K562 (cell line): ENCODE data around the gene BCL2L13. TPM values are rescaled to one million over a fixed set of nuclear protein-coding genes. Genes with fewer than 3 reads are reported as not detected.

ENCODE experiments used
- ATAC-seq: fragments of 200-7000 bp; cut with Tn5 transposase; 3 replicates; pipeline ENCODE4 v1.9.1; 2020; ENCODE audit warnings: moderate library complexity
- BruUV-seq: library from RNA; stranded (reverse); fragments of 400-500 nt; replicated peaks from 2 replicates; lab custom pipeline; 2021; lab: Mats Ljungman, UMichigan
- CTCF ChIA-PET: fragments of 300-600 bp; formaldehyde crosslinking; extraction: SDS; loops from one replicate; lab custom pipeline; 2021; ENCODE audit warnings: low intra/inter-chr PET ratio; lab: Yijun Ruan, JAX
- POLR2A ChIA-PET: fragments of 300-600, 350-650 bp; sonication (Branson Sonifier 250); formaldehyde crosslinking; extraction: SDS; loops from one replicate; lab custom pipeline; 2021; ENCODE audit warnings: antibody characterized with exemption, inconsistent platforms; lab: Yijun Ruan, JAX
- DNase-seq, 4 experiments: peaks; one replicate each; pipeline versions ENCODE4 v3.0.0 to v3.0.0-alpha.2; 2011 to 2018; ENCODE audit warnings: low spot score in 3 of 4, mixed read lengths in 3 of 4; ENCODE audit errors: extremely low read depth in 1 of 4
- FAIRE-seq: peaks from 2 replicates; lab custom pipeline; 2011; peaks lifted over from hg19 to GRCh38; lab: Jason Lieb, UNC
- H2AFZ ChIP-seq: 2 replicates; pipeline ENCODE4 v1.6.0; 2011; ENCODE audit warnings: low read depth, low read length, control low read depth, inconsistent platforms
- H3K27ac ChIP-seq: fragments of 200-600 bp; 3 replicates; pipeline ENCODE4 v1.8.0; 2011; ENCODE audit warnings: low read depth, mild to moderate bottlenecking, control low read depth, inconsistent platforms, low read length, moderate library complexity, mixed read lengths; ENCODE audit errors: extremely low read depth
- H3K27me3 ChIP-seq, 2 experiments: fragments of 300-600 bp in 1 of 2; 2 replicates in 1 of 2; 3 replicates in 1 of 2; pipeline versions ENCODE4 v1.6.0 to v1.8.0; 2011; ENCODE audit warnings: inconsistent platforms in 2 of 2, low read length in 2 of 2, mild to moderate bottlenecking in 1 of 2, mixed read lengths in 1 of 2, moderate library complexity in 1 of 2; ENCODE audit not compliant: control insufficient read depth in 2 of 2, insufficient read depth in 2 of 2
- H3K36me3 ChIP-seq: fragments of 300-600 bp; 3 replicates; pipeline ENCODE4 v1.8.0; 2011; ENCODE audit warnings: mild to moderate bottlenecking, low read length, inconsistent platforms; ENCODE audit not compliant: control insufficient read depth, insufficient read depth
- H3K4me1 ChIP-seq, 2 experiments: fragments of 200-600 bp in 1 of 2; replicated peaks in 1 of 2; 2 replicates in 1 of 2; 3 replicates in 1 of 2; pipeline versions ENCODE4 v1.5.1 to v1.8.0; 2011; ENCODE audit warnings: inconsistent platforms in 2 of 2, low read length in 2 of 2, mild to moderate bottlenecking in 1 of 2, mixed read lengths in 1 of 2, moderate library complexity in 1 of 2; ENCODE audit not compliant: control insufficient read depth in 2 of 2, insufficient read depth in 2 of 2
- H3K4me2 ChIP-seq: 2 replicates; pipeline ENCODE4 v1.6.1; 2011; ENCODE audit warnings: low read length, control low read depth, inconsistent platforms, mixed read lengths; ENCODE audit not compliant: insufficient read depth
- H3K4me3 ChIP-seq: fragments of 200-600 bp; sonication (generic), shearing (Covaris generic); 2 replicates; pipeline ENCODE4 v1.5.1; 2016; ENCODE audit warnings: control low read depth, inconsistent platforms
- H3K79me2 ChIP-seq: fragments of 200-600 bp; 3 replicates; pipeline ENCODE4 v1.8.0; 2011; ENCODE audit warnings: low read length, inconsistent platforms; ENCODE audit not compliant: control insufficient read depth, insufficient read depth
- H3K9ac ChIP-seq, 2 experiments: 2 replicates each; pipeline versions ENCODE4 v1.6.0 to v1.6.1; 2011; ENCODE audit warnings: low read depth in 2 of 2, low read length in 2 of 2, control low read depth in 1 of 2, inconsistent platforms in 1 of 2, mild to moderate bottlenecking in 1 of 2, mixed read lengths in 1 of 2; ENCODE audit not compliant: insufficient read depth in 1 of 2
- H3K9me1 ChIP-seq: one replicate; pipeline ENCODE4 v1.6.0; 2011; ENCODE audit warnings: inconsistent platforms, mild to moderate bottlenecking, low read length, moderate library complexity; ENCODE audit not compliant: control insufficient read depth, insufficient read depth
- H3K9me3 ChIP-seq: replicated peaks from 2 replicates; pipeline ENCODE4 v1.5.1; 2011; ENCODE audit warnings: low read depth, low read length, inconsistent platforms; ENCODE audit not compliant: control insufficient read depth, insufficient read depth
- H4K20me1 ChIP-seq: replicated peaks from 2 replicates; pipeline ENCODE4 v1.6.1; 2011; ENCODE audit warnings: low read length, inconsistent platforms, mixed read lengths; ENCODE audit not compliant: control insufficient read depth, insufficient read depth
- HDAC1 ChIP-seq, 2 experiments: fragments of 450-650 bp; IDR thresholded peaks; 2 replicates each; pipeline ENCODE4 v1.6.1; 2016 to 2017; ENCODE audit warnings: inconsistent platforms in 1 of 2, mild to moderate bottlenecking in 1 of 2, moderate library complexity in 1 of 2
- MTA1 ChIP-seq: fragments of 450-650 bp; IDR thresholded peaks from 2 replicates; pipeline ENCODE4 v1.6.1; 2017; ENCODE audit warnings: borderline replicate concordance
- SFPQ ChIP-seq: fragments of 200-400 bp; formaldehyde crosslinking; IDR thresholded peaks from 2 replicates; pipeline ENCODE4 v1.6.1; 2017; ENCODE audit warnings: mild to moderate bottlenecking, low read depth, low read length, moderate library complexity
- ZBTB7A ChIP-seq: IDR thresholded peaks from 2 replicates; pipeline ENCODE4 v1.6.1; 2011; ENCODE audit warnings: low read depth, mild to moderate bottlenecking, low read length, moderate library complexity, borderline replicate concordance; ENCODE audit not compliant: control insufficient read depth
- WGBS: fragments of 100-300 bp; shearing (Covaris generic); methylation state at CpG from one replicate; pipeline ENCODE4 v1.1.6; 2016; ENCODE audit warnings: low coverage, mixed read lengths; ENCODE audit not compliant: insufficient coverage; ENCODE audit errors: missing lambda C conversion rate; 5-methylcytosine and 5-hydroxymethylcytosine counted together
- in situ Hi-C: fragments of 300-500 bp; cut with MboI; formaldehyde crosslinking; loops from 4 replicates; pipeline ENCODE4 v1.15.0; 2018; ENCODE audit warnings: inconsistent platforms, mixed read lengths
- intact Hi-C: fragments of 100-400 bp; cut with micrococcal nuclease; formaldehyde crosslinking; loops from 2 replicates; pipeline ENCODE4 v1.14.2; 2022
- polyA plus RNA-seq, 8 experiments: library from polyadenylated mRNA; depleted of rRNA in 4 of 8; stranded (reverse) in 5 of 8; unstranded in 3 of 8; fragments of >200 nt; fragmentation: Nextera tagmentation in 2 of 8; fragmentation: Illumina TruSeq in 1 of 8; extraction: Ambion mirVana in 2 of 8; extraction: Trizol in 1 of 8; gene quantifications; 2 replicates each; pipeline versions ENCODE4 v1.2.1 to v1.2.3, GENCODE V29; 2011 to 2014; ENCODE audit warnings: inconsistent platforms in 1 of 8, missing spikeins in 1 of 8
- total RNA-seq, 7 experiments: library from RNA; depleted of rRNA in 6 of 7; stranded (reverse); fragments of >200 nt in 6 of 7; fragmentation: Illumina TruSeq in 2 of 7; extraction: Trizol in 2 of 7; gene quantifications; 2 replicates each; pipeline versions ENCODE4 v1.2.1 to v1.2.3, GENCODE V29; 2011 to 2021; ENCODE audit warnings: low replicate concordance in 1 of 7
- TF ChIP-seq, protein P1 (sequence below): fragments of 150-350 bp; IDR thresholded peaks from 2 replicates; pipeline ENCODE4 v1.6.1; 2014; ENCODE audit warnings: low read depth, mild to moderate bottlenecking, low read length, borderline replicate concordance
- TF ChIP-seq, protein P2 (sequence below): fragments of 450-650 bp; IDR thresholded peaks from 2 replicates; pipeline ENCODE4 v1.6.1; 2016

The BCL2L13 gene
- total and polyA plus RNA-seq, 9 of the 15 experiments (the other 6 are each of a cell fraction or from before 2014, with no cell fraction given): 41.5 to 63.4 (median 56.5) TPM

DNA sequence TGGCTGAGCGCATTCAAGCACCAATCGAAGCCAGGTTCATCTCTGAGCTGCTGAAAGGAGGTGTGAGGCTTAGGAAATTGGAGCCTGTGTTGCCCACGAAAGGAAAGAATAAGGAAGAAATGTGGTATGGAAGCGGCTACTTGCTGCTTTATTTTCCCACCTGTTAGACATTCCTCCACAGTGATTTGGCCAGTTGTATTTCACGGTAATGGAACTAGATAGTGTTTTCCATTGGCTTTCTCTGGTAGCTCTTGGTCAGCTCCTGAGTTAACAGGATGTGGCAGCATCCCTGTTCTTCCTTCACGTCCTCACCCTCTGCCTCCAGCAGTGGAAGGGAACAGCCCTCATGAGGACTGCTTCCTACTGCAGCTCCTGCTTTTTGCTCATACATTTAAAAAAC, 91.0 kb downstream of the BCL2L13 start:
- POLR2A ChIA-PET: interaction anchor here (0.7 kb wide), 1 partner anchor 24 kb away, joined by 5 read pairs; no protein-coding TSS in a partner anchor
- FAIRE-seq: no peak
- H3K36me3 ChIP-seq: peaks cover 80% of the 10 kb centered on the region

More for the DNA sequence above, 91.0 kb downstream of the BCL2L13 start:
- DNase-seq (no peak), ATAC-seq (no peak)
- H3K9me1 ChIP-seq: no peaks in the 10 kb centered on the region
- H2AFZ ChIP-seq: no peak overlapping the region
- no peak for TF ChIP-seq ZBTB7A
- TF ChIP-seq HDAC1 (IDR thresholded peaks at IDR 0.05): no peak
- TF ChIP-seq, protein P1, sequence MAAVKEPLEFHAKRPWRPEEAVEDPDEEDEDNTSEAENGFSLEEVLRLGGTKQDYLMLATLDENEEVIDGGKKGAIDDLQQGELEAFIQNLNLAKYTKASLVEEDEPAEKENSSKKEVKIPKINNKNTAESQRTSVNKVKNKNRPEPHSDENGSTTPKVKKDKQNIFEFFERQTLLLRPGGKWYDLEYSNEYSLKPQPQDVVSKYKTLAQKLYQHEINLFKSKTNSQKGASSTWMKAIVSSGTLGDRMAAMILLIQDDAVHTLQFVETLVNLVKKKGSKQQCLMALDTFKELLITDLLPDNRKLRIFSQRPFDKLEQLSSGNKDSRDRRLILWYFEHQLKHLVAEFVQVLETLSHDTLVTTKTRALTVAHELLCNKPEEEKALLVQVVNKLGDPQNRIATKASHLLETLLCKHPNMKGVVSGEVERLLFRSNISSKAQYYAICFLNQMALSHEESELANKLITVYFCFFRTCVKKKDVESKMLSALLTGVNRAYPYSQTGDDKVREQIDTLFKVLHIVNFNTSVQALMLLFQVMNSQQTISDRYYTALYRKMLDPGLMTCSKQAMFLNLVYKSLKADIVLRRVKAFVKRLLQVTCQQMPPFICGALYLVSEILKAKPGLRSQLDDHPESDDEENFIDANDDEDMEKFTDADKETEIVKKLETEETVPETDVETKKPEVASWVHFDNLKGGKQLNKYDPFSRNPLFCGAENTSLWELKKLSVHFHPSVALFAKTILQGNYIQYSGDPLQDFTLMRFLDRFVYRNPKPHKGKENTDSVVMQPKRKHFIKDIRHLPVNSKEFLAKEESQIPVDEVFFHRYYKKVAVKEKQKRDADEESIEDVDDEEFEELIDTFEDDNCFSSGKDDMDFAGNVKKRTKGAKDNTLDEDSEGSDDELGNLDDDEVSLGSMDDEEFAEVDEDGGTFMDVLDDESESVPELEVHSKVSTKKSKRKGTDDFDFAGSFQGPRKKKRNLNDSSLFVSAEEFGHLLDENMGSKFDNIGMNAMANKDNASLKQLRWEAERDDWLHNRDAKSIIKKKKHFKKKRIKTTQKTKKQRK: no peak
- no peak for TF ChIP-seq MTA1
- TF ChIP-seq, protein P2, sequence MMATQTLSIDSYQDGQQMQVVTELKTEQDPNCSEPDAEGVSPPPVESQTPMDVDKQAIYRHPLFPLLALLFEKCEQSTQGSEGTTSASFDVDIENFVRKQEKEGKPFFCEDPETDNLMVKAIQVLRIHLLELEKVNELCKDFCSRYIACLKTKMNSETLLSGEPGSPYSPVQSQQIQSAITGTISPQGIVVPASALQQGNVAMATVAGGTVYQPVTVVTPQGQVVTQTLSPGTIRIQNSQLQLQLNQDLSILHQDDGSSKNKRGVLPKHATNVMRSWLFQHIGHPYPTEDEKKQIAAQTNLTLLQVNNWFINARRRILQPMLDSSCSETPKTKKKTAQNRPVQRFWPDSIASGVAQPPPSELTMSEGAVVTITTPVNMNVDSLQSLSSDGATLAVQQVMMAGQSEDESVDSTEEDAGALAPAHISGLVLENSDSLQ: no peak
- TF ChIP-seq SFPQ: no peak
- no peaks in the 10 kb centered on the region for H3K9me3 ChIP-seq
- H3K9ac ChIP-seq: no peak overlapping the region
- 88% methylated on average over 6 of the region's 6 CpGs for WGBS
- intact Hi-C loops: no loop called here
- no peak overlapping the region for H3K27ac ChIP-seq
- CTCF ChIA-PET: no interaction called here
- H3K4me1 ChIP-seq: peaks cover 0 to 8% of the 10 kb centered on the region in 2 experiments; a peak in 2 of 5 replicates
- no TSS peak for BruUV-seq
- H4K20me1 ChIP-seq: no peaks in the 10 kb centered on the region
- no peaks in the 10 kb centered on the region for H3K27me3 ChIP-seq
- no peaks in the 10 kb centered on the region for H3K79me2 ChIP-seq
- in situ Hi-C loops: no loop called here
- no peak overlapping the region for H3K4me2 ChIP-seq
- H3K4me3 ChIP-seq: no peak overlapping the region
